HepG2 (cell line): Measurements from ENCODE around the gene RRP36. TPM values are rescaled to one million over a fixed set of nuclear protein-coding genes. Genes with fewer than 3 reads are reported as not detected.

ENCODE experiments used
- EED ChIP-seq: sonication (generic); formaldehyde crosslinking; IDR thresholded peaks from 2 replicates; pipeline ENCODE4 v1.5.0; 2020; ENCODE audit warnings: mild to moderate bottlenecking, missing genetic modification reagents
- HES4 ChIP-seq: sonication (generic); formaldehyde crosslinking; IDR thresholded peaks from 2 replicates; pipeline ENCODE4 v1.9.0; 2021; ENCODE audit warnings: mild to moderate bottlenecking, missing genetic modification reagents, borderline replicate concordance
- HHEX ChIP-seq: IDR thresholded peaks from 2 replicates; pipeline ENCODE4 v1.6.1; 2016; ENCODE audit warnings: control low read depth
- HNRNPK ChIP-seq: fragments of 200-400 bp; formaldehyde crosslinking; IDR thresholded peaks from 2 replicates; pipeline ENCODE4 v1.6.1; 2018; ENCODE audit warnings: low read length, low read depth, moderate library complexity, mild to moderate bottlenecking; ENCODE audit not compliant: poor library complexity, severe bottlenecking
- NCOA5 ChIP-seq: sonication (generic); formaldehyde crosslinking; IDR thresholded peaks from 2 replicates; pipeline ENCODE4 v1.4.0; 2020; ENCODE audit warnings: missing genetic modification reagents
- SMC3 ChIP-seq: IDR thresholded peaks from 2 replicates; pipeline ENCODE4 v1.6.1; 2011; ENCODE audit warnings: low read length, improper control_type of control experiment
- TEAD3 ChIP-seq: optimal IDR thresholded peaks from 2 replicates; pipeline ENCODE3; 2016; ENCODE audit warnings: borderline replicate concordance
- YEATS4 ChIP-seq: sonication (generic); formaldehyde crosslinking; IDR thresholded peaks from 2 replicates; pipeline ENCODE4 v1.4.0; 2020; ENCODE audit warnings: missing genetic modification reagents, borderline replicate concordance
- ZNF460 ChIP-seq: sonication (generic); formaldehyde crosslinking; IDR thresholded peaks from 2 replicates; pipeline ENCODE4 v1.5.1; 2020; ENCODE audit warnings: missing genetic modification reagents, mild to moderate bottlenecking, borderline replicate concordance
- ZNF589 ChIP-seq: sonication (generic); formaldehyde crosslinking; conservative IDR thresholded peaks from 2 replicates; pipeline ENCODE4 v1.8.0; 2022; ENCODE audit warnings: mild to moderate bottlenecking, moderate library complexity, missing genetic modification reagents
- ZNF644 ChIP-seq: IDR thresholded peaks from 2 replicates; pipeline ENCODE4 v1.6.1; 2016; ENCODE audit warnings: low read depth
- polyA plus RNA-seq, 8 experiments: library from polyadenylated mRNA; depleted of rRNA in 3 of 8; stranded (reverse) in 7 of 8; unstranded in 1 of 8; fragments of >200 nt; fragmentation: Illumina TruSeq in 4 of 8; extraction: Trizol in 4 of 8; gene quantifications; 2 replicates each; pipeline versions ENCODE4 v1.2.1 to v1.2.3, GENCODE V29; 2011 to 2016; ENCODE audit warnings: low read depth in 4 of 8, missing spikeins in 1 of 8, mixed read lengths in 1 of 8; ENCODE audit not compliant: insufficient read depth in 1 of 8
- total RNA-seq, 5 experiments: library from RNA; depleted of rRNA; stranded (reverse); fragments of >200 nt; fragmentation: Illumina TruSeq; extraction: Trizol; gene quantifications; 2 replicates each; pipeline ENCODE4 v1.2.3, GENCODE V29; 2016; ENCODE audit warnings: low read depth in 1 of 5
- TF ChIP-seq, protein P1 (sequence below): sonication (generic); formaldehyde crosslinking; IDR thresholded peaks from 2 replicates; pipeline ENCODE4 v1.4.0; 2020; ENCODE audit warnings: low read depth, mild to moderate bottlenecking, missing genetic modification reagents
- TF ChIP-seq, protein P2 (sequence below): sonication (generic); formaldehyde crosslinking; IDR thresholded peaks from 2 replicates; pipeline ENCODE4 v1.5.0; 2020; ENCODE audit warnings: mild to moderate bottlenecking, missing genetic modification reagents, borderline replicate concordance
- TF ChIP-seq, protein P3 (sequence below): sonication (generic); formaldehyde crosslinking; conservative IDR thresholded peaks from 2 replicates; pipeline ENCODE4 v1.8.1; 2023; ENCODE audit warnings: missing genetic modification reagents
- TF ChIP-seq, protein P4 (sequence below), 2 experiments: sonication (generic) in 1 of 2; formaldehyde crosslinking in 1 of 2; IDR thresholded peaks; 2 replicates each; pipeline versions ENCODE4 v1.4.0 to v1.6.1; 2018 to 2020; ENCODE audit warnings: missing genetic modification reagents in 2 of 2, borderline replicate concordance in 1 of 2, low read depth in 1 of 2, mild to moderate bottlenecking in 1 of 2, missing biosample characterization in 1 of 2
- TF ChIP-seq, protein P5 (sequence below): IDR thresholded peaks from 2 replicates; pipeline ENCODE4 v1.6.1; 2016; ENCODE audit warnings: missing compliant biosample characterization, missing genetic modification reagents, borderline replicate concordance

RRP36 gene
- total and polyA plus RNA-seq, 2 of the 13 experiments (the other 11 are each of a cell fraction or from before 2014, with no cell fraction given), result 29.5 to 144 TPM

DNA sequence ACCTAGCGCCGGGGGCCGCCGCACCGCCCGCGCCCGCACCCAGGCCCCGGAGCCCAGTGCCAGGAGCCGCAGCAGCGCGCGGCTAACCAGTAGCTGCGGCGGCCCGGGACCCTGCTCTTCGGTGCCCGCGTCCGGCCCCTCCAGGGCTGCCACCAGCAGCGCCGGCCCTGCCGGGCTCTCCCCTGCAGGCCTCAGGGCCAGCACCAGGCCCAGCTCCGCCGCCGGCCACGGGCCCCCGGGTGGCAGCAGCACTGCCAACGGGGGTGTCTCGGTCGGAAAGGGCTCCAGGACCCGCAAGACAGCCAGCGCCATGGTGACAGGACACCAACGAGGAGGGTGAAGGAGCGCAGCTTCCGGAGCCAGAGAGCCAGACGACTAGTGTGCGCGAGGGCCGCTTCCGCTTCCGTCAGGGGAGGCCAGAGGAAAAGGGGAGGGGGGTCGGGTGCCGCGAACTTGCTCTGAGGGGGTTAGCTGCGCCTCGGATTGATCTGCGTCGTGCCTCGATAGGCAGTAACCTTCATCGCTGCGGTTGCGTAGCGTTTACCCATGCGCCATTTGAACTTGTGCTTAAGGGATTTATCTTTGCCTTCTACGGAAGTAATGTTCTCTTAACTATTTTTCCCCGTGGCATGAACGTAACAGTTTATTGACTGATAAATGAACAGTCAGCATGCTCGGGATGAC, 42.4 kb upstream of the RRP36 start, which contains the start of gene PEX6 (continued):
- TF ChIP-seq, protein P1, sequence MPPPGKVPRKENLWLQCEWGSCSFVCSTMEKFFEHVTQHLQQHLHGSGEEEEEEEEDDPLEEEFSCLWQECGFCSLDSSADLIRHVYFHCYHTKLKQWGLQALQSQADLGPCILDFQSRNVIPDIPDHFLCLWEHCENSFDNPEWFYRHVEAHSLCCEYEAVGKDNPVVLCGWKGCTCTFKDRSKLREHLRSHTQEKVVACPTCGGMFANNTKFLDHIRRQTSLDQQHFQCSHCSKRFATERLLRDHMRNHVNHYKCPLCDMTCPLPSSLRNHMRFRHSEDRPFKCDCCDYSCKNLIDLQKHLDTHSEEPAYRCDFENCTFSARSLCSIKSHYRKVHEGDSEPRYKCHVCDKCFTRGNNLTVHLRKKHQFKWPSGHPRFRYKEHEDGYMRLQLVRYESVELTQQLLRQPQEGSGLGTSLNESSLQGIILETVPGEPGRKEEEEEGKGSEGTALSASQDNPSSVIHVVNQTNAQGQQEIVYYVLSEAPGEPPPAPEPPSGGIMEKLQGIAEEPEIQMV, result no peak; the same call in none of the 2 replicates
- TF ChIP-seq, protein P2, sequence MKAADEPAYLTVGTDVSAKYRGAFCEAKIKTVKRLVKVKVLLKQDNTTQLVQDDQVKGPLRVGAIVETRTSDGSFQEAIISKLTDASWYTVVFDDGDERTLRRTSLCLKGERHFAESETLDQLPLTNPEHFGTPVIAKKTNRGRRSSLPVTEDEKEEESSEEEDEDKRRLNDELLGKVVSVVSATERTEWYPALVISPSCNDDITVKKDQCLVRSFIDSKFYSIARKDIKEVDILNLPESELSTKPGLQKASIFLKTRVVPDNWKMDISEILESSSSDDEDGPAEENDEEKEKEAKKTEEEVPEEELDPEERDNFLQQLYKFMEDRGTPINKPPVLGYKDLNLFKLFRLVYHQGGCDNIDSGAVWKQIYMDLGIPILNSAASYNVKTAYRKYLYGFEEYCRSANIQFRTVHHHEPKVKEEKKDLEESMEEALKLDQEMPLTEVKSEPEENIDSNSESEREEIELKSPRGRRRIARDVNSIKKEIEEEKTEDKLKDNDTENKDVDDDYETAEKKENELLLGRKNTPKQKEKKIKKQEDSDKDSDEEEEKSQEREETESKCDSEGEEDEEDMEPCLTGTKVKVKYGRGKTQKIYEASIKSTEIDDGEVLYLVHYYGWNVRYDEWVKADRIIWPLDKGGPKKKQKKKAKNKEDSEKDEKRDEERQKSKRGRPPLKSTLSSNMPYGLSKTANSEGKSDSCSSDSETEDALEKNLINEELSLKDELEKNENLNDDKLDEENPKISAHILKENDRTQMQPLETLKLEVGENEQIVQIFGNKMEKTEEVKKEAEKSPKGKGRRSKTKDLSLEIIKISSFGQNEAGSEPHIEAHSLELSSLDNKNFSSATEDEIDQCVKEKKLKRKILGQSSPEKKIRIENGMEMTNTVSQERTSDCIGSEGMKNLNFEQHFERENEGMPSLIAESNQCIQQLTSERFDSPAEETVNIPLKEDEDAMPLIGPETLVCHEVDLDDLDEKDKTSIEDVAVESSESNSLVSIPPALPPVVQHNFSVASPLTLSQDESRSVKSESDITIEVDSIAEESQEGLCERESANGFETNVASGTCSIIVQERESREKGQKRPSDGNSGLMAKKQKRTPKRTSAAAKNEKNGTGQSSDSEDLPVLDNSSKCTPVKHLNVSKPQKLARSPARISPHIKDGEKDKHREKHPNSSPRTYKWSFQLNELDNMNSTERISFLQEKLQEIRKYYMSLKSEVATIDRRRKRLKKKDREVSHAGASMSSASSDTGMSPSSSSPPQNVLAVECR, result peak; percentile 93; the same call in 1 of the 2 replicates
- peak; percentile 85 for TF ChIP-seq HES4 (CRISPR knock-in tag)
- TF ChIP-seq ZNF644 (CRISPR knock-in tag), result no peak; the same call in 1 of the 2 replicates
- TF ChIP-seq, protein P3, sequence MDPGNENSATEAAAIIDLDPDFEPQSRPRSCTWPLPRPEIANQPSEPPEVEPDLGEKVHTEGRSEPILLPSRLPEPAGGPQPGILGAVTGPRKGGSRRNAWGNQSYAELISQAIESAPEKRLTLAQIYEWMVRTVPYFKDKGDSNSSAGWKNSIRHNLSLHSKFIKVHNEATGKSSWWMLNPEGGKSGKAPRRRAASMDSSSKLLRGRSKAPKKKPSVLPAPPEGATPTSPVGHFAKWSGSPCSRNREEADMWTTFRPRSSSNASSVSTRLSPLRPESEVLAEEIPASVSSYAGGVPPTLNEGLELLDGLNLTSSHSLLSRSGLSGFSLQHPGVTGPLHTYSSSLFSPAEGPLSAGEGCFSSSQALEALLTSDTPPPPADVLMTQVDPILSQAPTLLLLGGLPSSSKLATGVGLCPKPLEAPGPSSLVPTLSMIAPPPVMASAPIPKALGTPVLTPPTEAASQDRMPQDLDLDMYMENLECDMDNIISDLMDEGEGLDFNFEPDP (CRISPR knock-in tag), result 0 out of 2 replicates have a peak, but pooled peaks have one; percentile 94
- TF ChIP-seq ZNF460 (CRISPR knock-in tag), result no peak; the same call in 1 of the 2 replicates
- peak; percentile 52 for TF ChIP-seq TEAD3 (CRISPR knock-in tag)
- TF ChIP-seq YEATS4 (CRISPR knock-in tag), result peak; percentile 46; the same call in 1 of the 2 replicates
- TF ChIP-seq HNRNPK, result peak; percentile 64
- no peak for TF ChIP-seq EED
- TF ChIP-seq, protein P4, sequence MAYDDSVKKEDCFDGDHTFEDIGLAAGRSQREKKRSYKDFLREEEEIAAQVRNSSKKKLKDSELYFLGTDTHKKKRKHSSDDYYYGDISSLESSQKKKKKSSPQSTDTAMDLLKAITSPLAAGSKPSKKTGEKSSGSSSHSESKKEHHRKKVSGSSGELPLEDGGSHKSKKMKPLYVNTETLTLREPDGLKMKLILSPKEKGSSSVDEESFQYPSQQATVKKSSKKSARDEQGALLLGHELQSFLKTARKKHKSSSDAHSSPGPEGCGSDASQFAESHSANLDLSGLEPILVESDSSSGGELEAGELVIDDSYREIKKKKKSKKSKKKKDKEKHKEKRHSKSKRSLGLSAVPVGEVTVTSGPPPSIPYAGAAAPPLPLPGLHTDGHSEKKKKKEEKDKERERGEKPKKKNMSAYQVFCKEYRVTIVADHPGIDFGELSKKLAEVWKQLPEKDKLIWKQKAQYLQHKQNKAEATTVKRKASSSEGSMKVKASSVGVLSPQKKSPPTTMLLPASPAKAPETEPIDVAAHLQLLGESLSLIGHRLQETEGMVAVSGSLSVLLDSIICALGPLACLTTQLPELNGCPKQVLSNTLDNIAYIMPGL (CRISPR knock-in tag; IDR thresholded peaks at IDR 0.05; ENCODE audit: borderline replicate concordance in 1 of 2, low read depth in 1 of 2), result peak; percentile 81 to 86
- no peak for TF ChIP-seq ZNF589
- TF ChIP-seq, protein P5, sequence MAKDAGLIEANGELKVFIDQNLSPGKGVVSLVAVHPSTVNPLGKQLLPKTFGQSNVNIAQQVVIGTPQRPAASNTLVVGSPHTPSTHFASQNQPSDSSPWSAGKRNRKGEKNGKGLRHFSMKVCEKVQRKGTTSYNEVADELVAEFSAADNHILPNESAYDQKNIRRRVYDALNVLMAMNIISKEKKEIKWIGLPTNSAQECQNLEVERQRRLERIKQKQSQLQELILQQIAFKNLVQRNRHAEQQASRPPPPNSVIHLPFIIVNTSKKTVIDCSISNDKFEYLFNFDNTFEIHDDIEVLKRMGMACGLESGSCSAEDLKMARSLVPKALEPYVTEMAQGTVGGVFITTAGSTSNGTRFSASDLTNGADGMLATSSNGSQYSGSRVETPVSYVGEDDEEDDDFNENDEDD (CRISPR knock-in tag), result peak; percentile 52; the same call in 1 of the 2 replicates
- no peak for TF ChIP-seq NCOA5 (CRISPR knock-in tag)
- TF ChIP-seq HHEX, result no peak
- no peak for TF ChIP-seq SMC3
